Globus pallidus (tissue), 1 donor: ENCODE results near the gene ATP9A.

Experiments used
- DNase-seq: peaks from one replicate; pipeline ENCODE4 v3.0.0-alpha.2; 2015; ENCODE audit warnings: low spot score

The ATP9A gene

DNA sequence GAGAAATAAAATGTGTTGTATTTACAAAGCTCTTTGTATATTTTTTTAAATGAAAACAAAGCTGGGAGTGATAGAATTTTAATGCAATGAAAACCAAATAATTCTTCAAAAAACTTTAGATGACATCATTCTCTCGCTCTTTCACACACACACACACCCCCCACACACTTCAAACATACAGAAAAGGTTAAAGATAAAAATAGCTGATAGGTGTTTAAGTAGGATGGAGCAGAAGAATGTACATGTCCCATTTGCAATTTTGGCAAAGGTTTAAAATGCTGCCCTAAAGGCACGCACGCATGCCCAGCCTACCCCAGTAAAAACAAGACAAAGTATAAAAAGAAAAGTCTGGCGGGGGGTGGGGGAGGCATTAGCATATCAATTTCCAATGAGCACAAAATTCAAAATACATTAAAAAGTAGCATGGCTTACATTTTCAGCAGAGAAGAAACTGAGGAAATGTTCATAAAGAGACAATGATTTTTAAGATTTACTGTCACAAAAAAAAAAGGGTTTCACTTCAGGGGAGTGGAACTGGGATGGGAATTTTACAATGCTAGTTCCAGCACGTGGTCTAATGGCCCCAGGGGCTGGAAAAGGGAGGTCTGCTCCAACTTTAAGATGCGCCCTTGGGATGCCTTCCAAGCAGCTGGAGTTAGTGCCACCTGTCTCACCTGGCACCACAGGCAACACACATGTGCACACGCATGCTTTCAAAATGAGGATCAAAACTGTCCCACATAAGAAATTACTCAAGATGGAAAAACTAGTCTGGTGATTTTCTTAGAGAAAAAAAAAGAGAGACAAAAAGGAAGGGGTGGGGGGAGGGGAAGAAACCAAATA, 170.6 kb downstream of the ATP9A start:
- no peak for DNase-seq

- no peak for DNase-seq
Measured at GRCh38 chr20:51596668-51597388, 171.4 kb downstream of the ATP9A start.

DNA sequence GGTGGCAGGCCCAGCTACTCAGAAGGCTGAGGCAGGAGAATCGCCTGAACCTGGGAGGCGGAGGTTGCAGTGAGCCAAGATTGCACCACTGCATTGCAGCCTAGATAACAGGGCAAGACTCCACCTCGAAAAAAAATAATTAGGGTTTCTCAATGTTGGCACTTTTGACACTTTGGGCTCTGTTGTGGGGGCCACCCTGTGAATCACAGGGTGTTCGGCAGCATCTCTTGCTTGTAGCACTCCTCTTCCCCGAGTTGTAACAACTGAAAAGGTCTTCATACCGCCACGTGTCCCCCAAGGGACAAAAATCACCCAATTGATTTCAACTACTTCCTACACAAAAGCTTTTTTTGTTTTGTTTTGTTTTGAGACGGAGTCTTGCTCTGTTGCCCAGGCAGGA, 172.4 kb downstream of the ATP9A start:
- DNase-seq, result no peak

DNA sequence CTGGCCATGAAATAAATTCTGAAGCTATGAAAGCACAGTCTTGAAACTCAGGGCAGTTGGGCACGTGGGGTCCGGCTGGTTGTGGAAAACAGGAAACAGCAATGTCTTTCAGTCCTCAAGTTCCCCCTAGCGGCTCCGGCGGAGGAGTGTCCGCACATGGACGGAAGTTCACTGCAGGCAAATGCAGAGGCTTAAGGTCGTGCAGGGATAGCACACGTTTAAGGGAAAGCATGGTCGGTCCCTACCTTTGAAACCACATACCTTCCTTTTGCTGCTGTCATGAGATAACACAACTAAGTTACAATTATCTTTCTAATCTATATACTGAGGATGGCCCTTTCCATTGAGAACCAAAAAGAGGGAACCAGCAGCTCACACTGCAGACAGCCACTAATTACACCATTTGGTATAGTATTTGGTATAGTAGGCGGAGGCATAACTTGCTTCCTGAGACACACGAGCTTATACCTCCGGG, 173.1 kb downstream of the ATP9A start:
- peak; percentile 90 for DNase-seq

GRCh38 chr20:51594236-51595057, 173.7 kb downstream of the ATP9A start:
- DNase-seq, result peak; percentile 33

GRCh38 chr20:51593584-51593983, 174.6 kb downstream of the ATP9A start:
- no peak for DNase-seq

DNA sequence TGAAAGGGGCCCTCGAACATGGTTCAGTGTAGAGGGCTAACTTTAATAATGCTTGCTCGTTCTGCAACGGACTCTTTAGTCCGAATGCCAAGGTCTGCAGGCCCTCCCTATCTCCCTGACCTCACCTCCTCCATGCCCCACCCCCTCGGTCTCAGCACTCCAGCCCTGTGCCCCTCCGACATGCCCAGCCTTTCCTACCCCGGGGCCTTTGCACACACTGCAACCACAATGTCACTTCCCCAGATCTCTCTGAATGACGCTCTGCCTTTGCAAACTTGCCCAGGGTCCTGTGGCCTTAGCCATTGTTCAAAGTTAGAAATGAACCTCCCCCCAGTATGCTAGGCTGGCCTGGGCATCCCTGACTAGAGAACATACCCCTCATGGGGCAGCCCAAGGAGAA, 175.6 kb downstream of the ATP9A start:
- no peak for DNase-seq

GRCh38 chr20:51591871-51592270, 176.3 kb downstream of the ATP9A start:
- DNase-seq, result no peak

DNA sequence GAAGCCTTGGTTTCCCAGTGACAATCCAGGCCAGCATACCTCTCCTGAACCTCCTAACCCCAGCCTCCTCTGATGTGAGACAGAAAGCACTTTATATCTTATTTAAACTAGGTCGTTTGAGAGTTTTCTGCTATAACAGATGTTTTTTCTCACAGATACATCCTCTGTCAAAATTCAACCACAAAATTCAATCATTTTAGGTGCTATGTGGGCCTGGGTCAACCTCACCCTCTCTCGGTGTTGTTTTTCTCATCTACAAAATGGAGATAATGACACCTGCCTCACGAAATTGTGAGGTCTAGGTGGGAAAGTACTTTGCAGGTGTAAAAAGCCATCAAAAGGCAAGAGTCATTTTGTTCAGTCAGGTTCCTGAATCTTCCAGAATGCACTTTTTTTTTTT, 179.4 kb downstream of the ATP9A start:
- no peak for DNase-seq

GRCh38 chr20:51587145-51587544, 181.0 kb downstream of the ATP9A start:
- DNase-seq, result no peak

- no peak for DNase-seq
Measured at GRCh38 chr20:51586005-51586440, 182.2 kb downstream of the ATP9A start.

DNA sequence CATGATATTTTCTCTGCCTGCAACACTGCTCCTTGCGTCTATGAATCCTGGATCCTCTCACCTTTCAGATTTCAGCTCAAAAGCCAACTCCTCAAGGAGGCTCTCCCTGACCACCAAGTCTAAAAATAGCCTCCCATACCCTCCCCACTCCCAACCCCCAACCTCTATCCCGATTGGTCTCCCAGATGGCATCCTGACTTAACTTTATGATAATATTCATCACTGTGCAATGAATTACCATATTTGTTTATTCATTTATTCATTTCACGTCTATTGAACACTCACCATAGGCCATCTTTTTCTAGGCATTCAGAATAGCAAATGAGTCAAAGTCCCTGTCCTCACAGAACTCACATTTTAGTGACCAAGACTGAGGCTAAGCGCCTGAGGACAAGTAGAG, 183.0 kb downstream of the ATP9A start:
- DNase-seq, result no peak

GRCh38 chr20:51584737-51585136, 183.5 kb downstream of the ATP9A start:
- no peak for DNase-seq

DNA sequence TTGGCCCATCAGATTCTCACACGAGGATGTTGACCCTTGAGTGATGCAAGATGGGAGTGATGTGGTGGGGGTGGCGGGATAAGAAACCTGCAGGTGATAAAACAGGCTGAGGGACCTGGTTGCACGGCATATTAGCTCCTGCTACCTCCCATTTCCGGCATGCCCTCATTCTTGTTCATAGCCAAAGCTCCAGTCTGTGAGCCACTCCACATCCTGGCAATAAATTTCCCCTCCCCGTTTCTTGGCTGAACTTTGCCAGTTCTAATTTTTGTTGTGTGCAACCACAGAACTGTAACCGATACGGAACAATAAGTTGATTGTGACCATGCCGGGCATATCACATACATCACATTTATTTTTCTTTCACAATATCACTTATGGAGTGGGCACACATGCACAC, 184.1 kb downstream of the ATP9A start:
- no peak for DNase-seq

- DNase-seq, result no peak
Measured at GRCh38 chr20:51583499-51583898, 184.7 kb downstream of the ATP9A start.

GRCh38 chr20:51583073-51583472, 185.1 kb downstream of the ATP9A start:
- no peak for DNase-seq

DNA sequence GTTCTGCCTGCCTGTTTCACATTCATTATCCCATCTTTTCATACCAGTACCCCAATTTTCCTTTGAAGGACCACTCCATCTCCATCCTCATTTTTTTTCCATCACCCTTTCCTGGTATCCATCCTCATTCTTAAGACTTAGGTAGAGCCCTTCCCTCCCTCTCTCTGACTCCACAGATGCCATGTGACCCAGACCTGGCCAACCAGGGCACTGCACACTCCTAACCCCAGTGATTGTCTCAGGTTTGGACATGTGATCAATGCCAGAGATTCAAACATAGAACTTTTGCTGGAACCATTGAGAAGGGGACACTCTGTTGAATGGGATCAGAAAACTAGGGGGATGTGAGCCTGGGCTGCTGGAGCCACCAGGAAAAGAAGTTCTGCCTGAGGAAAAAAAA, 186.6 kb downstream of the ATP9A start:
- DNase-seq, result no peak

DNA sequence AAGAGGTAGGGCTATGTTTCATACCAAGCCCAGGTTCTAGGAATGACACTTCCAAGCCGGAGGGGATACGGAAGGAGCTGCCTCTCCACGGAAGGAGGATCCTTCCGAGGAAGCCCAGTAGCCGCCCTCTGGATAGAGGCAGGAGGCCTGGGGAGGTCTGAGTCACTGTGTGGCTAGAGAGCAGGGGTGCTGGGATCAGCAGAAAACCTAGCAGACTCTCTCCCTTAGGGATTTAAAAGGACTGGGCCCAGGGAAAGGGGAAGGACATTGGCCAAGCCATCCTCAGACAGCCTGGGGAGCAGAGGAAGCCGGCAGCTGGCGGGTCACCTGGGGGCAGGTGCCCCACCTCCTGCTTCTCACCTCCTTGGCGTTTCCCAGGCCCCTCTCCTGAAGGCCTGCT, 189.1 kb downstream of the ATP9A start:
- no peak for DNase-seq

- DNase-seq, result no peak
Measured at GRCh38 chr20:51578145-51578459, 190.1 kb downstream of the ATP9A start.

DNA sequence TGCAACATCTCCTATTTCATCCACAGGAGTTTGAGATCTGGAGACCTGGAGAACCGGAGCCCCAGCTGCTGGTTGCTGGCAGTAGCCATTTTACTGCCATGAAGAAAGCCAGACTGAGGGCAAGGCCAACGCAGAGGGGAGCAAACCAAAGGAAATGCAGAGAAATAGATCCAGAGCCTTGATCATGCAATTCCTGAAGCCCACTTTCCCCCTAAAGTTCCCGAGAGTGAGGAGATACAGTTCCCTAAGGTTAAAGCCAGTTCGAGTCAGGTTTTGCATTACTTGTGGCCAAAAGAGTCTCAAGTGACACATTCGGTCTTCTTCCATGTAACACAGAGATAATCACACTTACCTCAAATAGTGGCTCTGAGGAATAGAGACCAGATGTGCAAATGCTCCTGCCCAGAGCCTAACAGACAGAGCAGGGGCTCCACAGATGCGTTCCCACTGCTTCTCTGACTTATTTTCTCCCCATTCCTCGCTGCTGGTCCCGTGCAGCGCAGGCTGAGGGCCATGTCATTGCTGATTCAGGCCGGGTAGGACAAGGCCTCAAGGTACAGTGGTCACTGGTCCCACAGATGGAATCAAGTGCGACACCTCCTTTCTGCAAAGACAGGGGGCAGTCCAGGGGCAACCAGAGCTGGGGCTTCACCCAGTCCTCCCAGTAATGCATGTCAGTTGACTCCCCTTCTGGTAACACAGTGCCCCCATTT, 190.6 kb downstream of the ATP9A start:
- DNase-seq, result no peak

GRCh38 chr20:51575486-51575885, 192.7 kb downstream of the ATP9A start:
- no peak for DNase-seq
